HCT116 (cell line): ENCODE data around the gene FOXD3. TPM values are rescaled to one million over a fixed set of nuclear protein-coding genes. Genes with fewer than 3 reads are reported as not detected.

ENCODE experiments used
- ATAC-seq: fragments of 200-7000 bp; cut with Tn5 transposase; 2 replicates; pipeline ENCODE4 v1.9.1; 2020; ENCODE audit warnings: mild to moderate bottlenecking, moderate library complexity
- BruUV-seq: library from RNA; stranded (reverse); fragments of 400-500 nt; replicated peaks from 2 replicates; lab custom pipeline; 2021; lab: Mats Ljungman, UMichigan
- CTCF ChIA-PET: fragments of 300-600 bp; sonication (Branson Sonifier 250); formaldehyde crosslinking; loops from one replicate; lab custom pipeline; 2021; ENCODE audit warnings: antibody characterized with exemption; lab: Charles Lee
- POLR2A ChIA-PET: fragments of 300-600, 350-600 bp; sonication (Branson Sonifier 250); formaldehyde crosslinking; loops from one replicate; lab custom pipeline; 2021; ENCODE audit warnings: antibody characterized with exemption; lab: Charles Lee
- RAD21 ChIA-PET, 2 experiments: fragments of 300-600 bp; sonication (Branson Sonifier 250); formaldehyde crosslinking; loops; one replicate each; lab custom pipeline; 2023; ENCODE audit warnings: low total read pairs in 2 of 2; ENCODE audit not compliant: uncharacterized antibody in 2 of 2, unreplicated experiment in 2 of 2, low non-redundant PET in 1 of 2; lab: Charles Lee
- DNase-seq: peaks from one replicate; pipeline ENCODE4 v3.0.0-alpha.2; 2010; ENCODE audit warnings: low read depth, low spot score
- H2AFZ ChIP-seq: fragments of 200-600 bp; shearing (Covaris generic), sonication (generic); 2 replicates; pipeline ENCODE4 v1.6.1; 2017; ENCODE audit warnings: low read depth, mixed run types, mixed read lengths, antibody characterized with exemption, low read length; ENCODE audit not compliant: poor library complexity, severe bottlenecking
- H3K27ac ChIP-seq: 2 replicates; pipeline ENCODE4 v1.5.1; 2012; ENCODE audit warnings: low read depth, low read length
- H3K27me3 ChIP-seq: fragments of 200-600 bp; sonication (generic); 2 replicates; pipeline ENCODE4 v1.6.1; 2016; ENCODE audit warnings: mixed run types, low read length, mixed read lengths; ENCODE audit not compliant: insufficient read depth
- H3K36me3 ChIP-seq, 2 experiments: fragments of 200-500 bp in 1 of 2; fragments of 200-600 bp in 1 of 2; sonication (Bioruptor generic) in 1 of 2; sonication (generic) in 1 of 2; 2 replicates each; pipeline versions ENCODE4 v1.5.1 to v1.6.1; 2014 to 2016; ENCODE audit warnings: low read length in 2 of 2, inconsistent platforms in 1 of 2, mixed read lengths in 1 of 2, mixed run types in 1 of 2; ENCODE audit not compliant: insufficient read depth in 2 of 2, control insufficient read depth in 1 of 2
- H3K4me1 ChIP-seq, 2 experiments: fragments of 200-600 bp in 1 of 2; sonication (generic) in 1 of 2; 2 replicates each; pipeline versions ENCODE4 v1.5.1 to v1.6.1; 2012 to 2017; ENCODE audit warnings: low read length in 2 of 2, inconsistent platforms in 1 of 2, mild to moderate bottlenecking in 1 of 2, mixed read lengths in 1 of 2, mixed run types in 1 of 2, moderate library complexity in 1 of 2; ENCODE audit not compliant: insufficient read depth in 2 of 2, control insufficient read depth in 1 of 2
- H3K4me2 ChIP-seq: fragments of 200-600 bp; sonication (generic); 2 replicates; pipeline ENCODE4 v1.6.1; 2017; ENCODE audit warnings: mixed run types, low read length, mixed read lengths
- H3K4me3 ChIP-seq, 2 experiments: fragments of 200-600 bp in 1 of 2; sonication (generic) in 1 of 2; replicated peaks in 1 of 2; 2 replicates each; pipeline ENCODE4 v1.5.1; 2011 to 2016; ENCODE audit warnings: low read length in 2 of 2, control low read depth in 1 of 2, low read depth in 1 of 2, mild to moderate bottlenecking in 1 of 2, mixed read lengths in 1 of 2, mixed run types in 1 of 2
- H3K79me2 ChIP-seq: fragments of 200-600 bp; sonication (generic); 2 replicates; pipeline ENCODE4 v1.6.1; 2017; ENCODE audit warnings: mild to moderate bottlenecking, mixed run types, low read length, moderate library complexity, mixed read lengths; ENCODE audit not compliant: insufficient read depth
- H3K9ac ChIP-seq: fragments of 200-600 bp; sonication (generic); 2 replicates; pipeline ENCODE4 v1.6.1; 2016; ENCODE audit warnings: low read length, mixed read lengths
- H3K9me2 ChIP-seq: fragments of 200-600 bp; sonication (generic), shearing (Covaris generic); 2 replicates; pipeline ENCODE4 v1.6.1; 2017; ENCODE audit warnings: mixed run types, mild to moderate bottlenecking, moderate library complexity; ENCODE audit not compliant: insufficient read depth
- H3K9me3 ChIP-seq, 2 experiments: fragments of 200-500 bp in 1 of 2; fragments of 200-600 bp in 1 of 2; sonication (Bioruptor generic) in 1 of 2; sonication (generic) in 1 of 2; 2 replicates each; pipeline ENCODE4 v1.6.1; 2014 to 2017; ENCODE audit warnings: low read length in 2 of 2, mixed read lengths in 2 of 2, inconsistent platforms in 1 of 2, low read depth in 1 of 2, mild to moderate bottlenecking in 1 of 2, mixed run types in 1 of 2, moderate library complexity in 1 of 2; ENCODE audit not compliant: control insufficient read depth in 1 of 2, insufficient read depth in 1 of 2
- H4K20me1 ChIP-seq: fragments of 200-600 bp; sonication (generic), shearing (Covaris generic); 2 replicates; pipeline ENCODE4 v1.6.1; 2017; ENCODE audit warnings: mixed run types, mild to moderate bottlenecking, moderate library complexity; ENCODE audit not compliant: insufficient read depth
- EGR1 ChIP-seq: IDR thresholded peaks from 2 replicates; pipeline ENCODE4 v1.6.1; 2012; ENCODE audit warnings: low read depth
- ELF1 ChIP-seq: IDR thresholded peaks from 2 replicates; pipeline ENCODE4 v1.6.1; 2012; ENCODE audit warnings: low read depth, borderline replicate concordance
- EZH2phosphoT487 ChIP-seq: fragments of 200-600 bp; IDR thresholded peaks from 2 replicates; pipeline ENCODE4 v1.6.1; 2018; ENCODE audit warnings: antibody characterized with exemption, borderline replicate concordance
- FOSL1 ChIP-seq: IDR thresholded peaks from 2 replicates; pipeline ENCODE4 v1.6.1; 2012; ENCODE audit warnings: low read depth
- JUND ChIP-seq: IDR thresholded peaks from 2 replicates; pipeline ENCODE4 v1.6.1; 2012
- POLR2AphosphoS5 ChIP-seq: IDR thresholded peaks from 2 replicates; pipeline ENCODE4 v1.6.1; 2011; ENCODE audit warnings: mild to moderate bottlenecking, low read depth, low read length, moderate library complexity
- RAD21 ChIP-seq: IDR thresholded peaks from 2 replicates; pipeline ENCODE4 v1.6.1; 2012; ENCODE audit warnings: low read depth, mild to moderate bottlenecking
- SIN3A ChIP-seq: IDR thresholded peaks from 2 replicates; pipeline ENCODE4 v1.6.1; 2012; ENCODE audit warnings: low read depth
- SP1 ChIP-seq: IDR thresholded peaks from 2 replicates; pipeline ENCODE4 v1.6.1; 2012; ENCODE audit warnings: low read depth
- SRF ChIP-seq: IDR thresholded peaks from 2 replicates; pipeline ENCODE4 v1.6.1; 2012; ENCODE audit warnings: low read depth
- TCF7L2 ChIP-seq: IDR thresholded peaks from 2 replicates; pipeline ENCODE4 v1.7.0; 2011; ENCODE audit warnings: borderline replicate concordance, inconsistent platforms; ENCODE audit not compliant: insufficient read depth, insufficient read length; ENCODE audit errors: extremely low read depth
- YY1 ChIP-seq: IDR thresholded peaks from 2 replicates; pipeline ENCODE4 v1.6.1; 2011; ENCODE audit warnings: low read length, low read depth, moderate library complexity, mild to moderate bottlenecking; ENCODE audit not compliant: insufficient replicate concordance; ENCODE audit errors: extremely low read depth
- ZFX ChIP-seq: fragments of 450-650 bp; IDR thresholded peaks from 2 replicates; pipeline ENCODE4 v1.6.1; 2017
- ZNF274 ChIP-seq: fragments of 200-500 bp; sonication (Bioruptor generic); IDR thresholded peaks from 2 replicates; pipeline ENCODE4 v1.6.1; 2014; ENCODE audit warnings: mild to moderate bottlenecking, low read depth, low read length, inconsistent platforms
- intact Hi-C: fragments of 100-400 bp; cut with micrococcal nuclease; formaldehyde crosslinking; loops from 2 replicates; pipeline ENCODE4 v1.10.0; 2022
- total RNA-seq: library from RNA; stranded (reverse); gene quantifications from one replicate; pipeline ENCODE4 v1.2.1, GENCODE V29; 2021; ENCODE audit not compliant: unreplicated experiment
- TF ChIP-seq, protein P1 (sequence below): IDR thresholded peaks from 2 replicates; pipeline ENCODE4 v1.6.1; 2012; ENCODE audit warnings: low read depth
- TF ChIP-seq, protein P2 (sequence below): IDR thresholded peaks from 2 replicates; pipeline ENCODE4 v1.6.1; 2012
- TF ChIP-seq, protein P3 (sequence below): IDR thresholded peaks from 2 replicates; pipeline ENCODE4 v1.6.1; 2011; ENCODE audit warnings: mild to moderate bottlenecking, low read length, moderate library complexity; ENCODE audit not compliant: insufficient replicate concordance; ENCODE audit errors: extremely low read depth
- TF ChIP-seq, protein P4 (sequence below), 3 experiments: fragments of 200-600 bp in 1 of 3; sonication (generic) in 1 of 3; IDR thresholded peaks in 2 of 3; conservative IDR thresholded peaks in 1 of 3; 2 replicates each; pipeline ENCODE4 v1.5.1; 2012 to 2017; ENCODE audit warnings: low read depth in 2 of 3, low read length in 2 of 3, antibody characterized with exemption in 1 of 3, borderline replicate concordance in 1 of 3, control low read depth in 1 of 3, mild to moderate bottlenecking in 1 of 3, mixed read lengths in 1 of 3, mixed run types in 1 of 3, moderate library complexity in 1 of 3; ENCODE audit not compliant: insufficient read depth in 1 of 3

FOXD3 gene
- total RNA-seq, 1 experiment from 2014 or later, result 0.17 TPM

DNA sequence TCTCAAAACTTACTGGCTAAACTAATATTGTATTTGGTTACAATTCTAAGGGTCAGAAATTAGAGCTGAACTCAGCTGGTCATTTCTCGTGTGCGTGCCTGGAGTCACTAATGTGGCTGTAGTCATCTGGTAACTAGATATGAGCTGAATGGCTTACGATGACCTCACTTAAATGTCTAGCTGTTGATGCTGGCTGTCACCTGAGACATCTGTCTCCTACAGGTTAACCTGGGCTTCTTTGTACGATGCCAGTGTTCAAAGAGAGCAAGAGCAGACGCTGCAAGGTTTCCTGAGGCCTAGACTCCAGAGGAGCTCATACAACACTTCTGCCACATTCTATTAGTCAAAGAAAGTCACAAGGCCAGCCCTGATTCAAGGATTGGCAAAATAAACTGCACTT is 28.0 kb downstream of the FOXD3 start:
- H4K20me1 ChIP-seq, result no peaks in the 10 kb centered on the region
- TF ChIP-seq, protein P1, sequence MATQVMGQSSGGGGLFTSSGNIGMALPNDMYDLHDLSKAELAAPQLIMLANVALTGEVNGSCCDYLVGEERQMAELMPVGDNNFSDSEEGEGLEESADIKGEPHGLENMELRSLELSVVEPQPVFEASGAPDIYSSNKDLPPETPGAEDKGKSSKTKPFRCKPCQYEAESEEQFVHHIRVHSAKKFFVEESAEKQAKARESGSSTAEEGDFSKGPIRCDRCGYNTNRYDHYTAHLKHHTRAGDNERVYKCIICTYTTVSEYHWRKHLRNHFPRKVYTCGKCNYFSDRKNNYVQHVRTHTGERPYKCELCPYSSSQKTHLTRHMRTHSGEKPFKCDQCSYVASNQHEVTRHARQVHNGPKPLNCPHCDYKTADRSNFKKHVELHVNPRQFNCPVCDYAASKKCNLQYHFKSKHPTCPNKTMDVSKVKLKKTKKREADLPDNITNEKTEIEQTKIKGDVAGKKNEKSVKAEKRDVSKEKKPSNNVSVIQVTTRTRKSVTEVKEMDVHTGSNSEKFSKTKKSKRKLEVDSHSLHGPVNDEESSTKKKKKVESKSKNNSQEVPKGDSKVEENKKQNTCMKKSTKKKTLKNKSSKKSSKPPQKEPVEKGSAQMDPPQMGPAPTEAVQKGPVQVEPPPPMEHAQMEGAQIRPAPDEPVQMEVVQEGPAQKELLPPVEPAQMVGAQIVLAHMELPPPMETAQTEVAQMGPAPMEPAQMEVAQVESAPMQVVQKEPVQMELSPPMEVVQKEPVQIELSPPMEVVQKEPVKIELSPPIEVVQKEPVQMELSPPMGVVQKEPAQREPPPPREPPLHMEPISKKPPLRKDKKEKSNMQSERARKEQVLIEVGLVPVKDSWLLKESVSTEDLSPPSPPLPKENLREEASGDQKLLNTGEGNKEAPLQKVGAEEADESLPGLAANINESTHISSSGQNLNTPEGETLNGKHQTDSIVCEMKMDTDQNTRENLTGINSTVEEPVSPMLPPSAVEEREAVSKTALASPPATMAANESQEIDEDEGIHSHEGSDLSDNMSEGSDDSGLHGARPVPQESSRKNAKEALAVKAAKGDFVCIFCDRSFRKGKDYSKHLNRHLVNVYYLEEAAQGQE, result no peak
- TF ChIP-seq ZFX (no peak), YY1 (no peak), POLR2AphosphoS5 (no peak), SIN3A (no peak), ZNF274 (no peak), SP1 (no peak), SRF (no peak), EGR1 (no peak), FOSL1 (no peak), TCF7L2 (no peak), RAD21 (no peak), JUND (no peak), ELF1 (no peak), EZH2phosphoT487 (no peak)
- TF ChIP-seq, protein P2, sequence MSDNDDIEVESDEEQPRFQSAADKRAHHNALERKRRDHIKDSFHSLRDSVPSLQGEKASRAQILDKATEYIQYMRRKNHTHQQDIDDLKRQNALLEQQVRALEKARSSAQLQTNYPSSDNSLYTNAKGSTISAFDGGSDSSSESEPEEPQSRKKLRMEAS, result no peak
- TF ChIP-seq, protein P3, sequence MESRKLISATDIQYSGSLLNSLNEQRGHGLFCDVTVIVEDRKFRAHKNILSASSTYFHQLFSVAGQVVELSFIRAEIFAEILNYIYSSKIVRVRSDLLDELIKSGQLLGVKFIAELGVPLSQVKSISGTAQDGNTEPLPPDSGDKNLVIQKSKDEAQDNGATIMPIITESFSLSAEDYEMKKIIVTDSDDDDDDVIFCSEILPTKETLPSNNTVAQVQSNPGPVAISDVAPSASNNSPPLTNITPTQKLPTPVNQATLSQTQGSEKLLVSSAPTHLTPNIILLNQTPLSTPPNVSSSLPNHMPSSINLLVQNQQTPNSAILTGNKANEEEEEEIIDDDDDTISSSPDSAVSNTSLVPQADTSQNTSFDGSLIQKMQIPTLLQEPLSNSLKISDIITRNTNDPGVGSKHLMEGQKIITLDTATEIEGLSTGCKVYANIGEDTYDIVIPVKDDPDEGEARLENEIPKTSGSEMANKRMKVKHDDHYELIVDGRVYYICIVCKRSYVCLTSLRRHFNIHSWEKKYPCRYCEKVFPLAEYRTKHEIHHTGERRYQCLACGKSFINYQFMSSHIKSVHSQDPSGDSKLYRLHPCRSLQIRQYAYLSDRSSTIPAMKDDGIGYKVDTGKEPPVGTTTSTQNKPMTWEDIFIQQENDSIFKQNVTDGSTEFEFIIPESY, result no peak
- TF ChIP-seq, protein P4, sequence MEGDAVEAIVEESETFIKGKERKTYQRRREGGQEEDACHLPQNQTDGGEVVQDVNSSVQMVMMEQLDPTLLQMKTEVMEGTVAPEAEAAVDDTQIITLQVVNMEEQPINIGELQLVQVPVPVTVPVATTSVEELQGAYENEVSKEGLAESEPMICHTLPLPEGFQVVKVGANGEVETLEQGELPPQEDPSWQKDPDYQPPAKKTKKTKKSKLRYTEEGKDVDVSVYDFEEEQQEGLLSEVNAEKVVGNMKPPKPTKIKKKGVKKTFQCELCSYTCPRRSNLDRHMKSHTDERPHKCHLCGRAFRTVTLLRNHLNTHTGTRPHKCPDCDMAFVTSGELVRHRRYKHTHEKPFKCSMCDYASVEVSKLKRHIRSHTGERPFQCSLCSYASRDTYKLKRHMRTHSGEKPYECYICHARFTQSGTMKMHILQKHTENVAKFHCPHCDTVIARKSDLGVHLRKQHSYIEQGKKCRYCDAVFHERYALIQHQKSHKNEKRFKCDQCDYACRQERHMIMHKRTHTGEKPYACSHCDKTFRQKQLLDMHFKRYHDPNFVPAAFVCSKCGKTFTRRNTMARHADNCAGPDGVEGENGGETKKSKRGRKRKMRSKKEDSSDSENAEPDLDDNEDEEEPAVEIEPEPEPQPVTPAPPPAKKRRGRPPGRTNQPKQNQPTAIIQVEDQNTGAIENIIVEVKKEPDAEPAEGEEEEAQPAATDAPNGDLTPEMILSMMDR (IDR thresholded peaks at IDR 0.05 in 2 of 3, conservative IDR thresholded peaks at IDR 0.05 in 1 of 3; ENCODE audit: borderline replicate concordance in 1 of 3, insufficient read depth in 1 of 3, low read depth in 2 of 3, low read length in 2 of 3), result no peak
- TF ChIP-seq, all 23 proteins: peak for 0
- Histone ChIP-seq H3K4me1 (no peaks in the 10 kb centered on the region), H3K36me3 (no peaks in the 10 kb centered on the region), H3K9me2 (no peaks in the 10 kb centered on the region), H3K79me2 (no peaks in the 10 kb centered on the region), H3K4me3 (no peak overlapping the region), H3K9me3 (no peaks in the 10 kb centered on the region), H3K27me3 (peaks cover 20% of the 10 kb centered on the region), H3K9ac (no peak overlapping the region), H3K4me2 (no peak overlapping the region), H2AFZ (no peak overlapping the region), H3K27ac (no peak overlapping the region)
- RAD21 ChIA-PET, result no interaction called here
- no peak for ATAC-seq
- DNase-seq, result no peak
- intact Hi-C loops, result no loop called here
- POLR2A ChIA-PET, result no interaction called here
- CTCF ChIA-PET, result no interaction called here
- no TSS peak for BruUV-seq
